GM23338 (cell line): Measurements from ENCODE around the gene CPLX3. TPM values are rescaled to one million over a fixed set of nuclear protein-coding genes. Genes with fewer than 3 reads are reported as not detected.

Experiments used
- ATAC-seq: fragments of 200-7000 bp; cut with Tn5 transposase; 3 replicates; pipeline ENCODE4 v1.9.1; 2020
- DNase-seq: peaks from one replicate; pipeline ENCODE4 v3.0.0-alpha.2; 2015; ENCODE audit warnings: low spot score
- H2AFZ ChIP-seq: fragments of 200-600 bp; sonication (generic); 2 replicates; pipeline ENCODE4 v1.8.0; 2016; ENCODE audit warnings: antibody characterized with exemption, mild to moderate bottlenecking, moderate library complexity
- H3F3A ChIP-seq: fragments of 200-600 bp; sonication (generic); replicated peaks from 2 replicates; pipeline ENCODE4 v1.8.0; 2017; ENCODE audit warnings: antibody characterized with exemption, mixed run types, low read depth
- H3K27ac ChIP-seq: fragments of 200-600 bp; sonication (generic); 2 replicates; pipeline ENCODE4 v1.6.1; 2016; ENCODE audit warnings: low read depth
- H3K27me3 ChIP-seq: fragments of 200-600 bp; sonication (generic); 2 replicates; pipeline ENCODE4 v1.8.0; 2016; ENCODE audit warnings: mild to moderate bottlenecking, mixed run types, moderate library complexity; ENCODE audit not compliant: insufficient read depth
- H3K36me3 ChIP-seq: fragments of 200-600 bp; sonication (generic); 2 replicates; pipeline ENCODE4 v1.8.0; 2016; ENCODE audit warnings: mild to moderate bottlenecking; ENCODE audit not compliant: insufficient read depth
- H3K4me1 ChIP-seq: fragments of 200-600 bp; sonication (generic); 2 replicates; pipeline ENCODE4 v1.8.0; 2016; ENCODE audit warnings: mild to moderate bottlenecking, moderate library complexity; ENCODE audit not compliant: insufficient read depth
- H3K4me2 ChIP-seq: fragments of 200-600 bp; sonication (generic); 2 replicates; pipeline ENCODE4 v1.7.1; 2017; ENCODE audit warnings: mixed run types
- H3K4me3 ChIP-seq: fragments of 200-600 bp; sonication (generic); 2 replicates; pipeline ENCODE4 v1.6.1; 2016; ENCODE audit warnings: mixed run types
- H3K79me2 ChIP-seq: fragments of 200-600 bp; sonication (generic); replicated peaks from 2 replicates; pipeline ENCODE4 v1.8.0; 2017; ENCODE audit warnings: mild to moderate bottlenecking; ENCODE audit not compliant: insufficient read depth
- H3K9me2 ChIP-seq: fragments of 200-600 bp; sonication (generic); 2 replicates; pipeline ENCODE4 v1.8.0; 2017; ENCODE audit not compliant: insufficient read depth
- H4K20me1 ChIP-seq: fragments of 200-600 bp; sonication (generic); replicated peaks from 2 replicates; pipeline ENCODE4 v1.8.0; 2017; ENCODE audit warnings: mild to moderate bottlenecking; ENCODE audit not compliant: insufficient read depth
- H3K27ac Mint-ChIP-seq: 2 replicates; pipeline ENCODE4 v1.8.0; 2020; ENCODE audit warnings: inconsistent platforms, mild to moderate bottlenecking, moderate library complexity, mixed read lengths
- H3K27me3 Mint-ChIP-seq: 3 replicates; pipeline ENCODE4 v1.8.0; 2022; ENCODE audit warnings: low read depth, mild to moderate bottlenecking, moderate library complexity, mixed read lengths, inconsistent platforms; ENCODE audit not compliant: insufficient read depth, poor library complexity
- H3K36me3 Mint-ChIP-seq: 3 replicates; pipeline ENCODE4 v1.8.0; 2021; ENCODE audit warnings: low read depth, mild to moderate bottlenecking, inconsistent platforms, moderate library complexity, mixed read lengths
- H3K4me1 Mint-ChIP-seq: 3 replicates; pipeline ENCODE4 v1.8.0; 2020; ENCODE audit warnings: mild to moderate bottlenecking, inconsistent platforms, mixed read lengths
- H3K4me3 Mint-ChIP-seq: 3 replicates; pipeline ENCODE4 v1.8.0; 2021; ENCODE audit warnings: moderate library complexity, mild to moderate bottlenecking, inconsistent platforms, mixed read lengths
- H3K9me3 Mint-ChIP-seq: 3 replicates; pipeline ENCODE4 v1.8.0; 2020; ENCODE audit warnings: moderate library complexity, mild to moderate bottlenecking, inconsistent platforms, mixed read lengths
- CREB1 ChIP-seq: fragments of 250-450 bp; sonication (Bioruptor Pico); IDR thresholded peaks from 2 replicates; pipeline ENCODE4 v1.5.0; 2020; ENCODE audit warnings: low read depth, mild to moderate bottlenecking, moderate library complexity
- CTCF ChIP-seq, 2 experiments: fragments of 200-600 bp in 1 of 2; sonication (generic) in 1 of 2; conservative IDR thresholded peaks; 2 replicates each; pipeline versions ENCODE4 v1.5.1 to v1.6.1; 2016 to 2017; ENCODE audit warnings: antibody characterized with exemption in 2 of 2, low read depth in 2 of 2, mild to moderate bottlenecking in 2 of 2, moderate library complexity in 1 of 2
- ETS1 ChIP-seq: IDR thresholded peaks from 2 replicates; pipeline ENCODE4 v1.6.1; 2016; ENCODE audit warnings: antibody characterized with exemption
- EZH2 ChIP-seq: fragments of 200-600 bp; sonication (generic); IDR thresholded peaks from one replicate; pipeline ENCODE4 v1.8.0; 2017; ENCODE audit warnings: antibody characterized with exemption, mild to moderate bottlenecking, low read depth; ENCODE audit not compliant: unreplicated experiment
- EZH2phosphoT487 ChIP-seq: fragments of 200-600 bp; sonication (generic); IDR thresholded peaks from one replicate; pipeline ENCODE4 v1.8.1; 2018; ENCODE audit warnings: antibody characterized with exemption; ENCODE audit not compliant: unreplicated experiment
- JUNB ChIP-seq: IDR thresholded peaks from one replicate; pipeline ENCODE4 v1.6.1; 2016; ENCODE audit warnings: antibody characterized with exemption; ENCODE audit not compliant: unreplicated experiment
- NANOG ChIP-seq: IDR thresholded peaks from 2 replicates; pipeline ENCODE4 v1.6.1; 2016; ENCODE audit warnings: antibody characterized with exemption, borderline replicate concordance
- POLR2AphosphoS5 ChIP-seq: IDR thresholded peaks from 2 replicates; pipeline ENCODE4 v1.6.1; 2016; ENCODE audit warnings: antibody characterized with exemption, low read depth
- REST ChIP-seq: IDR thresholded peaks from one replicate; pipeline ENCODE4 v1.6.1; 2018; ENCODE audit warnings: antibody characterized with exemption; ENCODE audit not compliant: unreplicated experiment
- STAT1 ChIP-seq: IDR thresholded peaks from one replicate; pipeline ENCODE4 v1.6.1; 2016; ENCODE audit warnings: antibody characterized with exemption; ENCODE audit not compliant: unreplicated experiment
- ZNF114 ChIP-seq: fragments of 250-450 bp; sonication (Bioruptor Pico); IDR thresholded peaks from 2 replicates; pipeline ENCODE4 v1.5.0; 2020; ENCODE audit warnings: mild to moderate bottlenecking, moderate library complexity
- ZNF331 ChIP-seq: fragments of 250-450 bp; sonication (Bioruptor Pico); IDR thresholded peaks from 2 replicates; pipeline ENCODE4 v1.5.0; 2020; ENCODE audit warnings: low read depth, mild to moderate bottlenecking, moderate library complexity
- ZNF462 ChIP-seq: fragments of 250-450 bp; sonication (Bioruptor Pico); IDR thresholded peaks from 2 replicates; pipeline ENCODE4 v1.5.0; 2020; ENCODE audit warnings: mild to moderate bottlenecking, moderate library complexity
- polyA plus RNA-seq: library from polyadenylated mRNA; unstranded; fragments of >200 nt; fragmentation: Nextera tagmentation; extraction: Ambion mirVana; gene quantifications from 2 replicates; pipeline ENCODE4 v1.2.1, GENCODE V29; 2016
- total RNA-seq: library from RNA; depleted of rRNA; stranded (reverse); fragments of >200 nt; shearing (Covaris generic); gene quantifications from 2 replicates; pipeline ENCODE4 v1.2.3, GENCODE V29; 2014

The CPLX3 gene
- total and polyA plus RNA-seq, 2 experiments from 2014 or later = 0.66 TPM; not detected in 1

- H2AFZ ChIP-seq = no peak overlapping the region
- H3K4me3 ChIP-seq = no peak overlapping the region
- TF ChIP-seq REST (no peak), STAT1 (no peak), ETS1 (no peak), NANOG (no peak), POLR2AphosphoS5 (no peak), CTCF (conservative IDR thresholded peaks at IDR 0.05; ENCODE audit: low read depth in 2 of 2) (no peak), EZH2phosphoT487 (no peak), ZNF114 (CRISPR knock-in tag) (no peak), ZNF331 (no peak), EZH2 (no peak), ZNF462 (CRISPR knock-in tag) (no peak), JUNB (no peak), CREB1 (no peak)
- no peaks in the 10 kb centered on the region for H3F3A ChIP-seq
- no peak for ATAC-seq
- no peaks in the 10 kb centered on the region; the same call in 1 of the 2 replicates for H3K36me3 ChIP-seq
- H3K4me2 ChIP-seq = no peak overlapping the region
- no peaks in the 10 kb centered on the region for H3K9me3 Mint-ChIP-seq
- H3K36me3 Mint-ChIP-seq = peaks cover 19% of the 10 kb centered on the region
- H4K20me1 ChIP-seq = peaks cover 4% of the 10 kb centered on the region; the same call in 1 of the 2 replicates
- no peak overlapping the region for H3K27ac ChIP-seq
- peaks cover 6% of the 10 kb centered on the region for H3K4me1 Mint-ChIP-seq
- DNase-seq = no peak
- no peaks in the 10 kb centered on the region for H3K79me2 ChIP-seq
- H3K9me2 ChIP-seq = no peaks in the 10 kb centered on the region
- H3K27me3 Mint-ChIP-seq = peaks cover 2% of the 10 kb centered on the region
- no peaks in the 10 kb centered on the region for H3K27me3 ChIP-seq
- H3K4me3 Mint-ChIP-seq = no peak overlapping the region
- H3K27ac Mint-ChIP-seq = no peak overlapping the region
- peaks cover 3% of the 10 kb centered on the region; the same call in 1 of the 2 replicates for H3K4me1 ChIP-seq
Observed at GRCh38 chr15:74801311-74801997, 25.0 kb upstream of the CPLX3 start.
